Prostate gland (tissue), 2 donors: ENCODE results near the gene QRICH1.

Experiments
- POLR2A ChIP-seq: fragments of 450-650 bp; IDR thresholded peaks from one replicate; pipeline ENCODE4 v1.6.1; 2016; ENCODE audit warnings: antibody characterized with exemption, mild to moderate bottlenecking
- POLR2AphosphoS5 ChIP-seq: sonication (generic); formaldehyde crosslinking; IDR thresholded peaks from one replicate; pipeline ENCODE4 v1.6.1; 2017; ENCODE audit warnings: antibody characterized with exemption
- TF ChIP-seq, protein P1 (sequence below), 4 experiments: fragments of 200-600 bp in 2 of 4; fragments of 450-650 bp in 2 of 4; sonication (generic) in 2 of 4; IDR thresholded peaks; 1 replicate in 3 of 4; 2 replicates in 1 of 4; pipeline ENCODE4 v1.5.1; 2016 to 2019; ENCODE audit warnings: antibody characterized with exemption in 4 of 4, mild to moderate bottlenecking in 2 of 4, moderate library complexity in 2 of 4

- TF ChIP-seq POLR2A (no peak), POLR2AphosphoS5 (no peak)
- TF ChIP-seq, protein P1, sequence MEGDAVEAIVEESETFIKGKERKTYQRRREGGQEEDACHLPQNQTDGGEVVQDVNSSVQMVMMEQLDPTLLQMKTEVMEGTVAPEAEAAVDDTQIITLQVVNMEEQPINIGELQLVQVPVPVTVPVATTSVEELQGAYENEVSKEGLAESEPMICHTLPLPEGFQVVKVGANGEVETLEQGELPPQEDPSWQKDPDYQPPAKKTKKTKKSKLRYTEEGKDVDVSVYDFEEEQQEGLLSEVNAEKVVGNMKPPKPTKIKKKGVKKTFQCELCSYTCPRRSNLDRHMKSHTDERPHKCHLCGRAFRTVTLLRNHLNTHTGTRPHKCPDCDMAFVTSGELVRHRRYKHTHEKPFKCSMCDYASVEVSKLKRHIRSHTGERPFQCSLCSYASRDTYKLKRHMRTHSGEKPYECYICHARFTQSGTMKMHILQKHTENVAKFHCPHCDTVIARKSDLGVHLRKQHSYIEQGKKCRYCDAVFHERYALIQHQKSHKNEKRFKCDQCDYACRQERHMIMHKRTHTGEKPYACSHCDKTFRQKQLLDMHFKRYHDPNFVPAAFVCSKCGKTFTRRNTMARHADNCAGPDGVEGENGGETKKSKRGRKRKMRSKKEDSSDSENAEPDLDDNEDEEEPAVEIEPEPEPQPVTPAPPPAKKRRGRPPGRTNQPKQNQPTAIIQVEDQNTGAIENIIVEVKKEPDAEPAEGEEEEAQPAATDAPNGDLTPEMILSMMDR (IDR thresholded peaks at IDR 0.05), result no peak
Observed at GRCh38 chr3:49098429-49098828, 4.6 kb upstream of the QRICH1 start.
